Endometrial microvascular endothelial cells (primary cell): ENCODE results near the gene RASA2. TPM values are rescaled to one million over a fixed set of nuclear protein-coding genes. Genes with fewer than 3 reads are reported as not detected.
"Not testable (repeated sequence)": the region's sequence is repeated elsewhere in the genome, so short reads cannot be mapped to it uniquely, and the experiment has no call there.

Experiments
- in situ Hi-C: cut with HindIII; loops from 2 replicates; pipeline ENCODE4 v1.10.0; 2017; ENCODE audit warnings: low sequenced_read_pairs, low pct_unique_long_range_greater_than_20kb; ENCODE audit errors: inconsistent ontology term
- total RNA-seq: library from RNA; depleted of rRNA; stranded (reverse); fragments of >200 nt; gene quantifications from one replicate; pipeline ENCODE4 v1.2.3, GENCODE V29; 2015; ENCODE audit errors: inconsistent ontology term

The RASA2 gene
- total RNA-seq, 1 donor from 2014 or later: 12.7 TPM

- in situ Hi-C loops: no loop called here
These were observed 406 bp upstream of the RASA2 start for GRCh38 chr3:141486496-141486745.

DNA sequence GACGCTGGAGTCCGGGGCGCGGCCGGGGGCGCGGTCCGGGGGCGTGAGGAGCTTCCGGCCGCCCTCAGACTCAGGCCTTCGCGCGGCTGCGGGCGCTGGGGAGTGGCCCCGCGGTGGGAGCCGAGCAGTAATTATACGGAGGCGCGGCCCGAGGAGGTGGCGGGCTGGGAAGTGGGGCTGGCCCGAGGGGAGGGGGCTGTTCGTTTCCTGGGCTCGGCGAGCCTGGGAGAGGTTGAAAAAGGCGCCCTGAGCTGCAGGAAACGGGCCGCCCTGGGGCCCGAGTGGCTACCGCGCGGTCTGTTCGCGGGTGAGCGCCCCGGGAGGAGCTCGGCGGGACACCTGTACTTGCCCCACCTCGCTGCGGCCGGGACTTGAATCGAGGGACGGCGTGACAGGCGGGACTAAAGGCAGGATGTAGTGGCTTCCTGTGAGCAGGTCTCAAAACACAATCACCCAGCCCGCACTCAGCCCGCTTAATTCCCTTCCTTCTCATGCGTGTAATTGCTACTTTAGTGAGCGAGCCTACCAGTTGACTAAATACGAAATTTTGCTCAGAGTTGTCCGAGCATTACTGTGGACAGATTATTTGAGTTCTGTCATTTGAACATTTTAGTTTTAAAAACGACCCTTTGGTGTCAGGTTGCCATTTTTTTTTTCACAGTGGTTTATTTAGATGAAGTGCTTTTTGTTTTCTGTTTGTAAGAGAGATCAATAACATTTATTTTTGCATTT lies 860 bp downstream of the RASA2 start:
- in situ Hi-C loops: no loop called here

DNA sequence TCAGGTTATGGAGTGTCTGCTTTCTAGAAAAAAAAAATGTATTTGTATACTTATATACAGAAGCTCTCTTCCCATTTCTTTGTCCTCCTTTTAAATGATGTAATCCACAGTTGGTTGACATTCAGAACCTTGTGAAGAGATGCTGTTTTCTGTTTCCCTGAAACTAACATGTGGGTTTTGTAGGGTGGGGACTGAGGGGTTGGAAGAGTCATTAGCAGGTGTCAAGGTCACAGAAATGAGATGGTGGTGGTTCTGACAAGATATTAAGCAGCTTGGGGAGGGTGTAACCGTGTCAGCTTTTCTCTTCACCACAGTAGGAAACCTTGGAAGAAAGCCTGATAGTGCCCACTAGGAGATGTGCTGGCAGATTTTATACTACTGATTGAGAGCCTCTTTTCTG lies 2.4 kb downstream of the RASA2 start:
- in situ Hi-C loops: no loop called here

GRCh38 chr3:141491081-141491480 lies 4.3 kb downstream of the RASA2 start:
- in situ Hi-C loops: no loop called here

GRCh38 chr3:141491929-141492328 lies 5.1 kb downstream of the RASA2 start:
- in situ Hi-C loops: no loop called here

GRCh38 chr3:141493184-141493583 lies 6.4 kb downstream of the RASA2 start:
- in situ Hi-C loops: no loop called here

GRCh38 chr3:141497589-141497988 lies 10.8 kb downstream of the RASA2 start:
- in situ Hi-C loops: not testable (repeated sequence)

- in situ Hi-C loops: no loop called here
These were observed 11.9 kb downstream of the RASA2 start for GRCh38 chr3:141498598-141499223.

DNA sequence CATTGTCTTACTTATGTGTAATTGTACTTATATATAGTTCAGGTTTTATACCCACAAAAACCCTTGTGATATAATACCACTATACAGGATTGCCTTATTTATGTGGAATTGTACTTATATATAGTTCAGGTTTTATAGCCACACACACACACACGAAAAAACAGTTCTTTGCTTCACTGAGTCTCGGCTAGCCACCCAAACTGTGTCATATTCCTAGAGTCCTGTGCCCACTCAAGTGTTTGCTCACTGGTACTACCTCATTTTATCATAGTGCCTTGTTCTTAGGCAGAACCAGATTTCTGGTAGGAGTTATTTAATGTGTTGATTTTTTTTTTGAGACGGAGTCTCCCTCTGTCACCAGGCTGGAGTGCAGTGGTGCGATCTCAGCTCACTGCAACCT lies 12.5 kb downstream of the RASA2 start:
- in situ Hi-C loops: no loop called here

GRCh38 chr3:141499965-141500364 lies 13.1 kb downstream of the RASA2 start:
- in situ Hi-C loops: no loop called here

GRCh38 chr3:141500397-141500796 lies 13.6 kb downstream of the RASA2 start:
- in situ Hi-C loops: no loop called here

DNA sequence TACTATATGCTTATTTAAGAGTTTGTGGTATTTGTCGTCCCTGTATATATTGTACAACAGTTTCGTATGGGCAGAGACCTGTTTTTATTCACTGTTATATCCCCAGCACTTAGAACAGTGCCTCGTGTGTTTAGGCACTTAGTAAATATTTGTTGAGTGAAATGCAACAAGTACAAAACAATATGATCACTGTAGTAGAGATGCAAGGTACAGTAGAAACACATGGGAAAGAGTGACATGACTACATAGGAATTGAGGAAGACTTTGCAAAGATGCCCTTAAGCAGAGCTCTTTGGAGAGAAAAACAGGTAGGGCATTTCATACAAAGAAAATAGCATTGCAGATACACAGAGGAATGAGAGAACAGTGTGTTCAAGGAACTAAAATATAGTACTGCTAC lies 18.3 kb downstream of the RASA2 start:
- in situ Hi-C loops: no loop called here

GRCh38 chr3:141506071-141506470 lies 19.2 kb downstream of the RASA2 start:
- in situ Hi-C loops: no loop called here

- in situ Hi-C loops: no loop called here
These were observed 20.7 kb downstream of the RASA2 start for GRCh38 chr3:141507392-141508066.

- in situ Hi-C loops: no loop called here
These were observed 21.2 kb downstream of the RASA2 start for GRCh38 chr3:141508067-141508436.

DNA sequence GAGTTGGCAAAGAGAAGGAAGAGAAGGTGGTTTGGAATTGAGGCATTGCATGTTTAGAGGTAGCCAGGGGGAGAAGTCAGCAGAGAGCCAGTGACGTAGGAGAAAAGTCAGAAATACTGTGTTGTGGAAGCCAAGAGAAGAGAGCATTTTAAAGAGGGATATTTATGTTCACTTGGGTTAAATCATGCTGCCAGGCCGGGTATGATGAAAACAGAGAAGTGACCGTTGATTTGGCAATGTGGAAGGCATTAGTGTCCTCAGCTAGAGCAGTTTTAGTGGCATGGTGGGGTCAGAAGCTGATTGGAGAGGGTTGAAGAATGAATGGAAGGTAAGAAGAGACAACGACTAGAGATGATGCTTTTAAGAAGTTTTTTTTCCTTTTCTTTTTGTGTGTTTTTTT lies 24.5 kb downstream of the RASA2 start:
- in situ Hi-C loops: no loop called here

DNA sequence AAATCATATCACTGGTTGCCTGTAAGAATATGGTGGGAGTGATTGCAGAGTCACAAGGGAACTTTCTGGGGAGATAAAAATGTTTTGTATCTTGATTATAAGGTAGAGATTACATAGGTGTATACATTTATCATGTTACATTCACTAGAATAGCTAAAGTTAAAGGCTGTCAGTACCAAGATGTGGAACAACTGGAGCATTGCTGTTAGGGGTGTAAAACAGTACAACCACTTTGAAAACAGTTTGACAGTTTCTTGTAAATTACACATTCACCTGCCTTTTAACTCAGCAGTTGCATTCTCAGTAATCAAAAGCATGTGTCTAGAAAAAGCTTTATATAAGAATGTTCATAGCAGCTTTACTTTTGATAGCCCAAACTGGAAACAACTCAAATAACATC lies 27.6 kb downstream of the RASA2 start:
- in situ Hi-C loops: no loop called here

DNA sequence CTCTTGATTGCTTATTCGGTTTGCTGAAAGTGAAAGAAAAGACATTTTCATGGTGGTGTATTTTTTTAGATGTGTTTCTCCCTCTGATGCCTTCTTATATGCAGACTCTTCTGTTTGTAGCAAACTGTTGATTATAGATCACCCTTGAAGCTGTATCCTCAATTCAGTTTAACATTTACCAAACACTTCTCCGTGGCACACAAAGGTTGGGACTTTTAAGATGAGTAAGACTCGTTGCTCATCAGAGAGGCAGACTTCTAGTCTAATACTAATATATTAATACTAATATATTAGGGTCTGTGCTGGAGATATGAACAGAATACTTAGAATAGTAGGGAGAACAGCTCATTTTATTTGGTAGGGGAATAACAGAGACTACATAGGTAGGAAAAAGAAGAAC lies 32.8 kb downstream of the RASA2 start:
- in situ Hi-C loops: no loop called here

DNA sequence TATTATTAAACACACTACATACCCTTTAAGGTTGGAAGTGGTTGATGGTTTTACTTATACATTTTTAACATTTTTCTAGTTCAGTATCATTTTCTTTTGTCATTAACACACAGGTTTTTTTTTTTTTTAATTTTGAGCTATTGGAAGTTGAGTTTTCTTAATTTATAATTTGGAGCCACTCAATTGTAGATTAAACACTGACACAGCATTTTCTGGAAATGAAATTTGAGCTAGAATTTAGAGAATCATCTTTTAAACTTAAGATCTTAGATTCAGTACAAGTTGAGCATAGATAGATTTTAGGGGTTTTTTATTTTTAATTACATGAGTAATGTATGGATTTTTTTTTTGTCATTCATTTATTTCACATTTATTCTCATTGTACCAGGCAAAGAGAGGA lies 35.0 kb downstream of the RASA2 start:
- in situ Hi-C loops: no loop called here

GRCh38 chr3:141523615-141524375 lies 37.0 kb downstream of the RASA2 start:
- in situ Hi-C loops: no loop called here
